Measurements from ENCODE around the gene DHCR24. TPM values are rescaled to one million over a fixed set of nuclear protein-coding genes. Genes with fewer than 3 reads are reported as not detected.

DHCR24 gene
- total RNA-seq, 2 donors from 2014 or later, result 13.4 to 20.4 TPM

DNA sequence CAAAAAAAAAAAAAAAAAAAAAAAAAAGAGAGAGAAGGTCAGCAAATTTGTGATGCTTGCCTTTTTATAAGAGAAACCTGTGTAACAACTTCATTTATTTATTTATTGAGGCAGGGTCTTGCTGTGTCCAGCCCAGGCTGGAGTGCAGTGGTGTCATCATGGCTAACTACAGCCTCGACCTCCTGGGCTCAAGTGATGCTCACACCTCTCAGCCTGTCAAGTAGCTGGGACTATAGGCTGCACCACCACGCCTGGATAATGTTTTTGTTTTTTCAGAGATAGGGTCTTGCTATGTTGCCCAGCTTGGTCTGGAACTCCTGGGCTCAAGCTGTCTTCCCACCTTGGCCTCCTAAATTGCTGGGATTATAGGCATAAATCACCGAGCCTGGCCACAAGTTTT lies 42.4 kb downstream of the DHCR24 start:
- no peaks in the 10 kb centered on the region for H3K4me1 ChIP-seq
- H3K36me3 ChIP-seq, result no peaks in the 10 kb centered on the region
- no peaks in the 10 kb centered on the region for H3K27me3 ChIP-seq
- no peaks in the 10 kb centered on the region for H3K9me3 ChIP-seq
- TF ChIP-seq, protein P1, sequence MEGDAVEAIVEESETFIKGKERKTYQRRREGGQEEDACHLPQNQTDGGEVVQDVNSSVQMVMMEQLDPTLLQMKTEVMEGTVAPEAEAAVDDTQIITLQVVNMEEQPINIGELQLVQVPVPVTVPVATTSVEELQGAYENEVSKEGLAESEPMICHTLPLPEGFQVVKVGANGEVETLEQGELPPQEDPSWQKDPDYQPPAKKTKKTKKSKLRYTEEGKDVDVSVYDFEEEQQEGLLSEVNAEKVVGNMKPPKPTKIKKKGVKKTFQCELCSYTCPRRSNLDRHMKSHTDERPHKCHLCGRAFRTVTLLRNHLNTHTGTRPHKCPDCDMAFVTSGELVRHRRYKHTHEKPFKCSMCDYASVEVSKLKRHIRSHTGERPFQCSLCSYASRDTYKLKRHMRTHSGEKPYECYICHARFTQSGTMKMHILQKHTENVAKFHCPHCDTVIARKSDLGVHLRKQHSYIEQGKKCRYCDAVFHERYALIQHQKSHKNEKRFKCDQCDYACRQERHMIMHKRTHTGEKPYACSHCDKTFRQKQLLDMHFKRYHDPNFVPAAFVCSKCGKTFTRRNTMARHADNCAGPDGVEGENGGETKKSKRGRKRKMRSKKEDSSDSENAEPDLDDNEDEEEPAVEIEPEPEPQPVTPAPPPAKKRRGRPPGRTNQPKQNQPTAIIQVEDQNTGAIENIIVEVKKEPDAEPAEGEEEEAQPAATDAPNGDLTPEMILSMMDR (IDR thresholded peaks at IDR 0.05), result no peak
- no peak overlapping the region for H3K27ac ChIP-seq
- DNase-seq (ENCODE audit: low spot score), result peak; percentile 38
- no peak overlapping the region for H3K4me3 ChIP-seq

DNA sequence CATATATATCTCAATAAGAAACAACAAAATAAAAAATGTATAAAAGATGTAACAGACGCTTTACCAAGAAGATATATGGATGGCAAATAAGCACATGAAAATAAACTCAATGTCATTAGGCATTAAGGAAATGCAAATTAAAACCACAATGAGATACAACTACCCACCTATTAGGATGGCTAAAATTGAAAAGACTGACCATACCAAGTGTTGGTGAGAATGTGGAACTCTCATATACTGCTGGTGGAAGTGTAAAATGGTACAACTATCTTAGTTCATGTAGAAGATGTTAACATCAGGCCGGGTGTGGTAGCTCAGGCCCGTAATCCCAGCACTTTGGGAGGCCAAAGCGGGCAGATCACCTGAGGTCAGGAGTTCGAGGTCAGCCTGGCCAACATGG lies 43.5 kb downstream of the DHCR24 start:
- DNase-seq (ENCODE audit: low spot score), result no peak
- Histone ChIP-seq H3K4me3 (no peak overlapping the region), H3K27me3 (no peaks in the 10 kb centered on the region), H3K4me1 (no peaks in the 10 kb centered on the region), H3K27ac (no peak overlapping the region), H3K36me3 (no peaks in the 10 kb centered on the region), H3K9me3 (no peaks in the 10 kb centered on the region)
- TF ChIP-seq, protein P1 (IDR thresholded peaks at IDR 0.05), result no peak

DNA sequence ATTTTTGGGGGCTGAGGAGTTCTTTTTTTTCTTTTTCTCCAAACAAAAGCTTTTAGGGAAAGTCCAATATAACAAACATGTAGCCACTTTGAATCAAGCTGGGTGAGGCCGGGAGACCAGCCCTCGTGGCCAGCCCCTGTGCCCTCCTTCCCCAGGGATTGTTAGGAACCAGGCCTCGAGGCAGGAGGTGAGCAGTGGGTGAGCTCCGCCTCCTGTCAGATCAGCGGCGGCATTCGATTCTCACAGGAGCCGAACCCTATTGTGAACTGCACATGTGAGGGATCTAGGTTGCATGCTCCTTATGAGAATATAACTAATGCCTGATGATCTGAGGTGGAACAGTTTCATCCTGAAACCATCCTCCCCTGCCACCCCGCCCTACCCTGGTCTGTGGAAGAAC lies 44.0 kb downstream of the DHCR24 start:
- no peaks in the 10 kb centered on the region for H3K4me1 ChIP-seq
- H3K27ac ChIP-seq, result no peak overlapping the region
- TF ChIP-seq, protein P1 (IDR thresholded peaks at IDR 0.05), result no peak
- H3K9me3 ChIP-seq, result no peaks in the 10 kb centered on the region
- H3K4me3 ChIP-seq, result no peak overlapping the region
- H3K27me3 ChIP-seq, result no peaks in the 10 kb centered on the region
- no peak for DNase-seq (ENCODE audit: low spot score)
- no peaks in the 10 kb centered on the region for H3K36me3 ChIP-seq

DNA sequence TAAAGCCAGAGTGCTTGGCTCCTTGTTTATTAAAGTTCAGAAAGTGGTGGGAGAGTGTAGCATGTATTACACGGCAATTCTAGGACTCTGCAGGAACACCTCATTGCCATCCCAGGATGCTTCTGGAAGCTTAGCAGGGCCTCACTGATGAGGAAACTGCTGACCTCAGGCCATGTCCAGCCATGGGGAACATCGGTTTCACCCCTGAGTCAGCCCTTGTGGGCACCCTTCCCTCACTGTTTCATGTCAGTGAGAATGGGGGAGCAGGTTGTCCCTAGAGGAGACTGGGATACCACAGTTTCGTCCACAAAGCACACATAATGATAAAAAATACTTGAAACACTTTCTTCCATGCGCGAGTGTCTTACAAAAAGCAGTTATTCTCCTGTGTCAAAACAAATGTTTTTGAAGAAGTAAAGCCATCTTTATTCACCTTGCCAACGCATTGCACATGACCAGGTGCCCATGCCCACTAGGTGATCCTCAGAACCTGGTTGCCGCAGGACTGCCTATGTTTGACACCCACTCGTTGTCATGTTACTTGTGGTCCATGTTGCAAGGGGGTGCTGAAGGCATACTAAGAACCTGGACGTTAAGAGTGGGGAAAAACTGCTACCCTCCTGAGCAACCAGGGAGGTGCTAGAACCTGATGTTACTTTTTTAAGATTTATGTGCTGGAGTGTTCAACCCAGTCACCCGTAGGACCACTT lies 44.6 kb downstream of the DHCR24 start:
- DNase-seq (ENCODE audit: low spot score), result peak; percentile 21
- Histone ChIP-seq H3K4me1 (no peaks in the 10 kb centered on the region), H3K36me3 (no peaks in the 10 kb centered on the region), H3K9me3 (no peaks in the 10 kb centered on the region), H3K4me3 (no peak overlapping the region), H3K27ac (no peak overlapping the region), H3K27me3 (no peaks in the 10 kb centered on the region)
- TF ChIP-seq, protein P1 (IDR thresholded peaks at IDR 0.05), result no peak

DNA sequence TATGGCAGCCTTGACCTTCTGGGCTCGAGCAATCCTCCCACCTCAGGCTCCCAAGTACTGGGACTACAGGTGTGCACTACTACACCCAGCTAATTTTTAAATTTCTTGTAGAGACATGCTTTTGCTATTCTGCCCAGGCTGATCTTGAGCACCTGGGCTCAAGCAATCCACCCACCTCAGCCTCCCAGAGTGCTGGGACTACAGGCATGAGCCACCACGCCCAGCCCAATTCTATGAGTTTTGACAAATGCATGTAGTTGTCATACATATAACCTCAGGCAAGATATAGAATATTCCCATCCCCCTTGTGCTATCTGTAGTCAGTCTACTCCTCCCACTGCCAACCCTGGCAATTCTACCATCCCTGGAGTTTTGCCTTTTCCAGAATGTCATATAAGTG lies 47.2 kb downstream of the DHCR24 start:
- Histone ChIP-seq H3K4me3 (no peak overlapping the region), H3K27me3 (no peaks in the 10 kb centered on the region), H3K27ac (no peak overlapping the region), H3K36me3 (no peaks in the 10 kb centered on the region), H3K9me3 (no peaks in the 10 kb centered on the region), H3K4me1 (no peaks in the 10 kb centered on the region)
- peak; percentile 36 for DNase-seq (ENCODE audit: low spot score)
- TF ChIP-seq, protein P1 (IDR thresholded peaks at IDR 0.05), result no peak

Data from right atrium auricular region (tissue), 2 donors.